ENCODE data around the gene APP.

Gene APP

DNA sequence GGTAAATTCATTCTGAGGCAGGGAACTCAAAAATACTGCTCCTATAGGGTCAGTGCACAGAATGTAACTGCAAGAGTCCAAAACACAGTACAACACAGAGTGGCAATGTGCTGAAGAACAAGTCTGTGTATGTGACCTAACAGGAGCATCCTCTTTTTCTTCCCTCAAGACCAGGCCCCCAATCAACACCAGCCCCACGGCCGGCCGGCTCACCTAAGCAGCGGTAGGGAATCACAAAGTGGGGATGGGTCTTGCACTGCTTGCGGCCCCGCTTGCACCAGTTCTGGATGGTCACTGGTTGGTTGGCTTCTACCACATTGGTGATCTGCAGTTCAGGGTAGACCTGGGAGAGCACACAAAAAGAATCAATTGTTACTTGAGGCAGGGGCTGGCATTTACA is 80.8 kb downstream of the APP start:
- Histone ChIP-seq H3K36me3 (ENCODE audit: insufficient read depth, low read length) (no peaks in the 10 kb centered on the region), H3K27me3 (ENCODE audit: insufficient read depth, low read length, poor library complexity, severe bottlenecking) (no peaks in the 10 kb centered on the region), H3K4me1 (ENCODE audit: insufficient read depth, low read length, poor library complexity, severe bottlenecking) (no peaks in the 10 kb centered on the region), H3K9ac (ENCODE audit: low read depth, low read length, poor library complexity, severe bottlenecking) (no peak overlapping the region), H3K9me3 (ENCODE audit: insufficient read depth, low read depth, low read length) (peaks cover 2% of the 10 kb centered on the region; the same call in 1 of the 2 replicates), H3K9me2 (replicated peaks; ENCODE audit: low read depth, low read length) (no peaks in the 10 kb centered on the region), H3K4me3 (ENCODE audit: low read length, poor library complexity, severe bottlenecking) (no peak overlapping the region), H3F3A (ENCODE audit: low read depth) (no peaks in the 10 kb centered on the region), H2AFZ (ENCODE audit: low read length) (no peak overlapping the region), H3K4me2 (ENCODE audit: low read depth, low read length, poor library complexity, severe bottlenecking) (no peak overlapping the region), H4K20me1 (ENCODE audit: insufficient read depth, low read length, poor library complexity, severe bottlenecking) (no peaks in the 10 kb centered on the region), H3K79me2 (ENCODE audit: insufficient read depth, low read length) (no peaks in the 10 kb centered on the region)
- no peak for TF ChIP-seq EZH2phosphoT487 (IDR thresholded peaks at IDR 0.05; ENCODE audit: borderline replicate concordance)
- TF ChIP-seq, protein P1, sequence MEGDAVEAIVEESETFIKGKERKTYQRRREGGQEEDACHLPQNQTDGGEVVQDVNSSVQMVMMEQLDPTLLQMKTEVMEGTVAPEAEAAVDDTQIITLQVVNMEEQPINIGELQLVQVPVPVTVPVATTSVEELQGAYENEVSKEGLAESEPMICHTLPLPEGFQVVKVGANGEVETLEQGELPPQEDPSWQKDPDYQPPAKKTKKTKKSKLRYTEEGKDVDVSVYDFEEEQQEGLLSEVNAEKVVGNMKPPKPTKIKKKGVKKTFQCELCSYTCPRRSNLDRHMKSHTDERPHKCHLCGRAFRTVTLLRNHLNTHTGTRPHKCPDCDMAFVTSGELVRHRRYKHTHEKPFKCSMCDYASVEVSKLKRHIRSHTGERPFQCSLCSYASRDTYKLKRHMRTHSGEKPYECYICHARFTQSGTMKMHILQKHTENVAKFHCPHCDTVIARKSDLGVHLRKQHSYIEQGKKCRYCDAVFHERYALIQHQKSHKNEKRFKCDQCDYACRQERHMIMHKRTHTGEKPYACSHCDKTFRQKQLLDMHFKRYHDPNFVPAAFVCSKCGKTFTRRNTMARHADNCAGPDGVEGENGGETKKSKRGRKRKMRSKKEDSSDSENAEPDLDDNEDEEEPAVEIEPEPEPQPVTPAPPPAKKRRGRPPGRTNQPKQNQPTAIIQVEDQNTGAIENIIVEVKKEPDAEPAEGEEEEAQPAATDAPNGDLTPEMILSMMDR (conservative IDR thresholded peaks at IDR 0.05; ENCODE audit: low read length): no peak

DNA sequence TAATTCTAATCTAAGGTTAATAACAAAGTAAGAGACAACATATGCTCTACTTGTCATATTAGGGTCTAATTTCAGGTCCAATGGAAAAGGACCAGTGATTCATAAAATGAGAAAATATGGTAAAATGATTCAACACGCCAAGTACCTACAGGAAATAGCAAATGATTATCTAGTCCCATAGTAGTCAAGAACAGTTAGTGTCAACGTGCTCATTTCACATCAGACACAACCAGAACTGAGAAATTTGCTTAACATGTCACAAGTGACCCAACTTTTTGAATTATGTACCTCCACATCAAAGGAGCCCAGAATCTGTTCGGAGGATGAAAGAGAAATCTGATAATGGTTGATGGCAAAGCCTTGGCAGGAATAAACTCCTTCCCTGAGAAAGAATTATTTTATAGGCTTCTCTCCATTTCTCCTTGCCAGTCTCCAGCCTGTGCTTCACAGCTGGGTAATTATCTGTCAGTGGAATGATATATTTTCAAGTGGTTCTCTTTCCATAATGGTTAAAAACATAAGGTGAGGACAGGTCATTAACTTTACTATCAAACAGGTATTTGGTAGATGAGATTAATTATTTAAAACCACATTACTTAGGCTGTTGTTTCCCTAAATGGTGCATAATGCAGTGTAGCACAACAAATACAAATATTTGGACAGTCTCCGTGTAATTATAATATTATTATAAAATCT is 83.2 kb downstream of the APP start:
- H3K9me3 ChIP-seq (ENCODE audit: insufficient read depth, low read depth, low read length): peaks cover 2% of the 10 kb centered on the region
- no peaks in the 10 kb centered on the region for H4K20me1 ChIP-seq (ENCODE audit: insufficient read depth, low read length, poor library complexity, severe bottlenecking)
- H3K9me2 ChIP-seq (replicated peaks; ENCODE audit: low read depth, low read length): no peaks in the 10 kb centered on the region
- no peak for TF ChIP-seq EZH2phosphoT487 (IDR thresholded peaks at IDR 0.05; ENCODE audit: borderline replicate concordance)
- TF ChIP-seq, protein P1 (conservative IDR thresholded peaks at IDR 0.05; ENCODE audit: low read length): no peak
- H3K27me3 ChIP-seq (ENCODE audit: insufficient read depth, low read length, poor library complexity, severe bottlenecking): no peaks in the 10 kb centered on the region
- H3K9ac ChIP-seq (ENCODE audit: low read depth, low read length, poor library complexity, severe bottlenecking): no peak overlapping the region
- no peaks in the 10 kb centered on the region for H3K36me3 ChIP-seq (ENCODE audit: insufficient read depth, low read length)
- H3F3A ChIP-seq (ENCODE audit: low read depth): no peaks in the 10 kb centered on the region
- H3K4me2 ChIP-seq (ENCODE audit: low read depth, low read length, poor library complexity, severe bottlenecking): no peak overlapping the region
- H3K79me2 ChIP-seq (ENCODE audit: insufficient read depth, low read length): no peaks in the 10 kb centered on the region
- H2AFZ ChIP-seq (ENCODE audit: low read length): no peak overlapping the region
- H3K4me3 ChIP-seq (ENCODE audit: low read length, poor library complexity, severe bottlenecking): no peak overlapping the region
- H3K4me1 ChIP-seq (ENCODE audit: insufficient read depth, low read length, poor library complexity, severe bottlenecking): no peaks in the 10 kb centered on the region

DNA sequence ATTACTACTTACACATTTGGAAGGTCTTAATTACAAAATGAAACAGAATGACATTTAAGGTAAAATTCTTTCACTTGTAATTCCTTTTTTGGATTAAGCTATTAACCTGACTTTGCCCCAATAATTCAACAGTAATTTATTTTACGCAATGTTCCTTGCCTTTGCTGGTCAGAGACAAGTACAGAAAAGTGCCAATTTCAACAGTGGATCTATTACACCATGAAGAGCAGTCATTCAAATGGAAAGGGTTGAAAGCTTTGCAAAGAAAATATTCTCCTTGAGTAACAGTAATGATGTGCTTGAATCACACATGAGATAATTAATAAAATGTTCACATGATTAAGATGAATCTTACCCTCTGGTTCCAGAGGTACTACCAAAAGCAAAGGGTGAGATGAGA is 84.7 kb downstream of the APP start:
- H3K4me3 ChIP-seq (ENCODE audit: low read length, poor library complexity, severe bottlenecking): no peak overlapping the region
- no peaks in the 10 kb centered on the region for H3K4me1 ChIP-seq (ENCODE audit: insufficient read depth, low read length, poor library complexity, severe bottlenecking)
- no peaks in the 10 kb centered on the region for H3F3A ChIP-seq (ENCODE audit: low read depth)
- H4K20me1 ChIP-seq (ENCODE audit: insufficient read depth, low read length, poor library complexity, severe bottlenecking): no peaks in the 10 kb centered on the region
- no peaks in the 10 kb centered on the region for H3K36me3 ChIP-seq (ENCODE audit: insufficient read depth, low read length)
- no peak overlapping the region for H2AFZ ChIP-seq (ENCODE audit: low read length)
- H3K9me3 ChIP-seq (ENCODE audit: insufficient read depth, low read depth, low read length): peaks cover 2% of the 10 kb centered on the region
- H3K9me2 ChIP-seq (replicated peaks; ENCODE audit: low read depth, low read length): no peaks in the 10 kb centered on the region
- no peak overlapping the region for H3K9ac ChIP-seq (ENCODE audit: low read depth, low read length, poor library complexity, severe bottlenecking)
- H3K4me2 ChIP-seq (ENCODE audit: low read depth, low read length, poor library complexity, severe bottlenecking): no peak overlapping the region
- H3K79me2 ChIP-seq (ENCODE audit: insufficient read depth, low read length): no peaks in the 10 kb centered on the region
- no peaks in the 10 kb centered on the region for H3K27me3 ChIP-seq (ENCODE audit: insufficient read depth, low read length, poor library complexity, severe bottlenecking)
- TF ChIP-seq, protein P1 (conservative IDR thresholded peaks at IDR 0.05; ENCODE audit: low read length): no peak
- TF ChIP-seq EZH2phosphoT487 (IDR thresholded peaks at IDR 0.05; ENCODE audit: borderline replicate concordance): no peak

Measured in Loucy (cell line).